AG04449 (cell line): Measurements from ENCODE around the gene RBFOX1.

Source experiments
- CTCF ChIA-PET: fragments of 350-600 bp; formaldehyde crosslinking; extraction: SDS; loops from one replicate; lab custom pipeline; 2021; ENCODE audit warnings: antibody characterized with exemption; lab: Yijun Ruan, JAX
- POLR2A ChIA-PET: fragments of 400-600, 350-600 bp; formaldehyde crosslinking; extraction: SDS; loops from one replicate; lab custom pipeline; 2020; ENCODE audit warnings: antibody characterized with exemption, inconsistent platforms; lab: Yijun Ruan, JAX
- DNase-seq: peaks from one replicate; pipeline ENCODE4 v3.0.0-alpha.2; 2010; ENCODE audit warnings: low read depth, low spot score
- H3K4me3 ChIP-seq: 2 replicates; pipeline ENCODE4 v1.5.1; 2011; ENCODE audit warnings: low read depth, mild to moderate bottlenecking, control low read depth, low read length
- CTCF ChIP-seq: IDR thresholded peaks from one replicate; pipeline ENCODE4 v1.5.1; 2011; ENCODE audit warnings: mild to moderate bottlenecking, moderate library complexity, low read length, control low read depth, inconsistent platforms; ENCODE audit not compliant: insufficient read depth; ENCODE audit errors: missing control alignments

The RBFOX1 gene

GRCh38 chr16:7378024-7378695, 45.5 kb downstream of the RBFOX1 start:
- ChIA-PET CTCF (no interaction called here), POLR2A (no interaction called here)
- DNase-seq: no peak
- TF ChIP-seq CTCF: no peak
- no peak overlapping the region for H3K4me3 ChIP-seq

- POLR2A ChIA-PET: no interaction called here
- CTCF ChIA-PET: no interaction called here
- no peak overlapping the region for H3K4me3 ChIP-seq
- DNase-seq: no peak
- no peak for TF ChIP-seq CTCF
Observed at GRCh38 chr16:7380441-7380840, 47.8 kb downstream of the RBFOX1 start.

- no peak for TF ChIP-seq CTCF
- POLR2A ChIA-PET: no interaction called here
- CTCF ChIA-PET: no interaction called here
- no peak for DNase-seq
- no peak overlapping the region for H3K4me3 ChIP-seq
Observed at GRCh38 chr16:7380911-7381310, 48.3 kb downstream of the RBFOX1 start.

GRCh38 chr16:7381671-7382070, 49.0 kb downstream of the RBFOX1 start:
- no peak for DNase-seq
- H3K4me3 ChIP-seq: no peak overlapping the region
- ChIA-PET CTCF (no interaction called here), POLR2A (no interaction called here)
- no peak for TF ChIP-seq CTCF

- POLR2A ChIA-PET: no interaction called here
Observed at GRCh38 chr16:7382521-7382920, 49.9 kb downstream of the RBFOX1 start.

GRCh38 chr16:7390974-7391373, 58.3 kb downstream of the RBFOX1 start:
- POLR2A ChIA-PET: no interaction called here
- no peak for TF ChIP-seq CTCF
- no peak for DNase-seq

More at GRCh38 chr16:7382521-7382920, 49.9 kb downstream of the RBFOX1 start:
- no peak for TF ChIP-seq CTCF
- no peak for DNase-seq
- H3K4me3 ChIP-seq: no peak overlapping the region
- CTCF ChIA-PET: no interaction called here

More at GRCh38 chr16:7390974-7391373, 58.3 kb downstream of the RBFOX1 start:
- CTCF ChIA-PET: no interaction called here
- H3K4me3 ChIP-seq: no peak overlapping the region
